Keratinocyte (primary cell): ENCODE results near the gene SLK. TPM values are rescaled to one million over a fixed set of nuclear protein-coding genes. Genes with fewer than 3 reads are reported as not detected.

Experiments
- DNase-seq: peaks from one replicate; pipeline ENCODE4 v3.0.0-alpha.2; 2011; ENCODE audit warnings: low read depth, missing footprints, low spot score
- FAIRE-seq: peaks from 2 replicates; lab custom pipeline; 2011; peaks lifted over from hg19 to GRCh38; lab: Jason Lieb, UNC
- H2AFZ ChIP-seq: 2 replicates; pipeline ENCODE4 v1.6.0; 2012; ENCODE audit warnings: low read length, control low read depth, inconsistent platforms; ENCODE audit not compliant: control insufficient read depth
- H3K27ac ChIP-seq: 2 replicates; pipeline ENCODE4 v1.5.1; 2011; ENCODE audit warnings: low read length; ENCODE audit not compliant: control insufficient read depth, insufficient read depth
- H3K27me3 ChIP-seq: 3 replicates; pipeline ENCODE4 v1.6.0; 2011; ENCODE audit warnings: low read length; ENCODE audit not compliant: control insufficient read depth, insufficient read depth; ENCODE audit errors: extremely low read depth
- H3K36me3 ChIP-seq, 2 experiments: 2 replicates in 1 of 2; 3 replicates in 1 of 2; pipeline ENCODE4 v1.5.1; 2011; ENCODE audit warnings: low read length in 2 of 2, mild to moderate bottlenecking in 1 of 2; ENCODE audit not compliant: control insufficient read depth in 2 of 2, insufficient read depth in 2 of 2; ENCODE audit errors: extremely low read depth in 1 of 2
- H3K4me1 ChIP-seq: 3 replicates; pipeline ENCODE4 v1.5.1; 2011; ENCODE audit warnings: low read length; ENCODE audit not compliant: control insufficient read depth, insufficient read depth; ENCODE audit errors: extremely low read depth
- H3K4me2 ChIP-seq: 3 replicates; pipeline ENCODE4 v1.6.0; 2011; ENCODE audit warnings: low read depth, low read length; ENCODE audit not compliant: control insufficient read depth, insufficient read depth; ENCODE audit errors: extremely low read depth
- H3K4me3 ChIP-seq, 3 experiments: fragments of 200-600 bp in 1 of 3; sonication (generic) in 1 of 3; 2 replicates in 2 of 3; 3 replicates in 1 of 3; pipeline ENCODE4 v1.5.1; 2011 to 2016; ENCODE audit warnings: low read length in 3 of 3, mild to moderate bottlenecking in 3 of 3, control low read depth in 2 of 3, inconsistent platforms in 1 of 3, low read depth in 1 of 3, mixed read lengths in 1 of 3, mixed run types in 1 of 3, moderate library complexity in 1 of 3; ENCODE audit not compliant: control insufficient read depth in 2 of 3, insufficient read depth in 2 of 3; ENCODE audit errors: extremely low read depth in 1 of 3
- H3K79me2 ChIP-seq: 2 replicates; pipeline ENCODE4 v1.6.0; 2012; ENCODE audit warnings: low read length; ENCODE audit not compliant: control insufficient read depth, insufficient read depth
- H3K9ac ChIP-seq: 3 replicates; pipeline ENCODE4 v1.6.0; 2011; ENCODE audit warnings: low read length; ENCODE audit not compliant: control insufficient read depth, insufficient read depth; ENCODE audit errors: extremely low read depth
- H3K9me1 ChIP-seq: 3 replicates; pipeline ENCODE4 v1.6.0; 2011; ENCODE audit warnings: low read length; ENCODE audit not compliant: control insufficient read depth, insufficient read depth; ENCODE audit errors: extremely low read depth
- H3K9me3 ChIP-seq: 2 replicates; pipeline ENCODE4 v1.5.1; 2012; ENCODE audit warnings: low read depth, low read length; ENCODE audit not compliant: control insufficient read depth
- H4K20me1 ChIP-seq: 3 replicates; pipeline ENCODE4 v1.6.0; 2011; ENCODE audit warnings: low read length; ENCODE audit not compliant: control insufficient read depth, insufficient read depth; ENCODE audit errors: extremely low read depth
- EZH2 ChIP-seq: IDR thresholded peaks from one replicate; pipeline ENCODE4 v1.6.1; 2012; ENCODE audit warnings: inconsistent platforms, mild to moderate bottlenecking, low read length, moderate library complexity
- dilution Hi-C: fragments of 300-500 bp; cut with MboI; formaldehyde crosslinking; loops from one replicate; pipeline ENCODE4 v1.7.0; 2020; ENCODE audit warnings: low sequenced_read_pairs; ENCODE audit not compliant: extremely low pct_ligation_motif_present
- polyA plus RNA-seq, 5 experiments: library from polyadenylated mRNA; depleted of rRNA in 3 of 5; stranded (reverse) in 3 of 5; stranded (forward) in 1 of 5; unstranded in 1 of 5; fragments of >200 nt; gene quantifications; 1 replicate in 1 of 5; 2 replicates in 3 of 5; 3 replicates in 1 of 5; pipeline versions ENCODE4 v1.2.1 to v1.2.3, GENCODE V29; 2011 to 2012; ENCODE audit warnings: missing spikeins in 2 of 5, low read depth in 1 of 5, low replicate concordance in 1 of 5
- TF ChIP-seq, protein P1 (sequence below), 3 experiments: IDR thresholded peaks in 1 of 3; conservative IDR thresholded peaks in 1 of 3; optimal IDR thresholded peaks in 1 of 3; 2 replicates in 2 of 3; 3 replicates in 1 of 3; pipeline versions ENCODE3 to v1.5.1; 2011; ENCODE audit warnings: low read length in 3 of 3, mild to moderate bottlenecking in 3 of 3, moderate library complexity in 2 of 3, control low read depth in 1 of 3, inconsistent platforms in 1 of 3; ENCODE audit not compliant: insufficient read depth in 2 of 3; ENCODE audit errors: extremely low read depth in 1 of 3

SLK gene
- polyA plus RNA-seq, 1 donor (not counting 4 experiments of a cell fraction or from before 2014, with no cell fraction given): 36.7 TPM

DNA sequence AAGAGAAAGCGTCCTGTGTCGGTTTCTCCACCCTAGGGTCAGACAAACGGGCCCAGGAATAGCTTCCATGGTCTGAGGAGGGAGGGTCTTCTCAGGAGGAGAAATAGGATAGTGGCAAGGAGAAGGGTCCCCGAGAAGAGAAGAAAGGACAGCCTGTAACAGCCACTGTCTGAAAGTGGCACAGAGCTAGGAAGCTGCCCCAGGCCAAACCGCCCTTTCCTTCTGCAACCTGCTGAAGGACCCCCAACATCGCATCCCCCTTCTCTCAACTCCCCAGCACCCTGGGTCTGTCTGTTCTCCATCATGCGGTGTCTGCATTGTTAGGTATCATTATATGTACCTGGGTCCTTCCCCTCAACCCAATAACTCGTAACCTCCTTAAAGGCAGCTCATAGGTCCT is 71.6 kb downstream of the SLK start:
- dilution Hi-C loops: no loop called here
- Histone ChIP-seq H3K36me3 (peaks cover 78 to 90% of the 10 kb centered on the region in 2 experiments), H3K9me1 (no peaks in the 10 kb centered on the region), H3K27ac (no peak overlapping the region), H3K9me3 (no peaks in the 10 kb centered on the region), H3K4me3 (no peak overlapping the region), H2AFZ (no peak overlapping the region), H3K4me1 (no peaks in the 10 kb centered on the region), H3K9ac (no peak overlapping the region), H3K79me2 (peaks cover 1% of the 10 kb centered on the region), H4K20me1 (peaks cover 2% of the 10 kb centered on the region), H3K27me3 (no peaks in the 10 kb centered on the region), H3K4me2 (no peak overlapping the region)
- DNase-seq (no peak), FAIRE-seq (no peak)
- TF ChIP-seq EZH2: no peak
- TF ChIP-seq, protein P1, sequence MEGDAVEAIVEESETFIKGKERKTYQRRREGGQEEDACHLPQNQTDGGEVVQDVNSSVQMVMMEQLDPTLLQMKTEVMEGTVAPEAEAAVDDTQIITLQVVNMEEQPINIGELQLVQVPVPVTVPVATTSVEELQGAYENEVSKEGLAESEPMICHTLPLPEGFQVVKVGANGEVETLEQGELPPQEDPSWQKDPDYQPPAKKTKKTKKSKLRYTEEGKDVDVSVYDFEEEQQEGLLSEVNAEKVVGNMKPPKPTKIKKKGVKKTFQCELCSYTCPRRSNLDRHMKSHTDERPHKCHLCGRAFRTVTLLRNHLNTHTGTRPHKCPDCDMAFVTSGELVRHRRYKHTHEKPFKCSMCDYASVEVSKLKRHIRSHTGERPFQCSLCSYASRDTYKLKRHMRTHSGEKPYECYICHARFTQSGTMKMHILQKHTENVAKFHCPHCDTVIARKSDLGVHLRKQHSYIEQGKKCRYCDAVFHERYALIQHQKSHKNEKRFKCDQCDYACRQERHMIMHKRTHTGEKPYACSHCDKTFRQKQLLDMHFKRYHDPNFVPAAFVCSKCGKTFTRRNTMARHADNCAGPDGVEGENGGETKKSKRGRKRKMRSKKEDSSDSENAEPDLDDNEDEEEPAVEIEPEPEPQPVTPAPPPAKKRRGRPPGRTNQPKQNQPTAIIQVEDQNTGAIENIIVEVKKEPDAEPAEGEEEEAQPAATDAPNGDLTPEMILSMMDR (optimal IDR thresholded peaks at IDR 0.05 in 1 of 3, IDR thresholded peaks at IDR 0.05 in 1 of 3, conservative IDR thresholded peaks at IDR 0.05 in 1 of 3; ENCODE audit: extremely low read depth in 1 of 3, insufficient read depth in 2 of 3, low read length in 3 of 3): no peak

DNA sequence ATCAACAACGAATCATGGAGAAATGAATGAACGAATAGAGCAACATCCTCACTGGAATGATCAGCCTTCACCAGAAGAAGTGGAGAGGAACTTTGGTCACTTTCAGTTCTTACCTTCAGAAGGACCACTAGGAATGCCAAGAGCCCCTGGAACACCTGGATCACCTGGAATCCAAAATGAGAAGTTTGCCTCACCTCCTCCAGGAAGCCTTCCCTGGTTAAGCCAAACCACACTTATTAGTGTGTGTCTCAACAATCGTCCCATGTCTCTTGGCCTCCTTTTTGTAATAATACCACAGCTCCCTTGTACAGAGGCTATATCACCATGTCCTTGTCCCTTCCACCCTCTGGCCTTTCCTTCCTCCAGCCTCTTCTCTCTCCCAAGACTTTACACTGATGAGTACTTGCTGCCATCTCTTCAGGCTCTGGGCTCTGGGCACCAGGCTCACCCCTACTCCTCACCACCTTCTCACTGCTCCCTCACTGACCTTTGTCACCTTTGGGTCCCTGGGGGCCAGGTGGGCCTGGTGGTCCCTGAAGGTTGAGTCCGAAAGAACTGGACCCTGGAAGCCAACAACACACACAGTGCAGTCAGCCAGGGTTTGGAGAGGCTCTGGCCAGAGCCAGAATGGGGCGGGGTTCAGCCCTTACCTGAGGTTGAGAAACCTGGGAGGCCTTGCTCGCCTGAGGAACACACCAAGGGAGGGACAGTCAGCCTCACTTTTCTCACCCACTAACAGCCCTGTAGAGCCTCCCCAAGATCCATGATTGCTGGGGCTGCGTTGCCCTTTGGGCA is 72.2 kb downstream of the SLK start:
- DNase-seq (no peak), FAIRE-seq (no peak)
- H3K4me3 ChIP-seq: no peak overlapping the region
- no peak overlapping the region for H3K27ac ChIP-seq
- no peak overlapping the region for H3K4me2 ChIP-seq
- peaks cover 80 to 90% of the 10 kb centered on the region in 2 experiments for H3K36me3 ChIP-seq
- H3K9me3 ChIP-seq: no peaks in the 10 kb centered on the region
- no peaks in the 10 kb centered on the region for H3K27me3 ChIP-seq
- no peaks in the 10 kb centered on the region for H3K9me1 ChIP-seq
- no peaks in the 10 kb centered on the region for H4K20me1 ChIP-seq
- H3K4me1 ChIP-seq: no peaks in the 10 kb centered on the region
- dilution Hi-C loops: no loop called here
- TF ChIP-seq, protein P1 (optimal IDR thresholded peaks at IDR 0.05 in 1 of 3, IDR thresholded peaks at IDR 0.05 in 1 of 3, conservative IDR thresholded peaks at IDR 0.05 in 1 of 3; ENCODE audit: extremely low read depth in 1 of 3, insufficient read depth in 2 of 3, low read length in 3 of 3): no peak
- no peak for TF ChIP-seq EZH2
- H3K79me2 ChIP-seq: peaks cover 1% of the 10 kb centered on the region
- no peak overlapping the region for H2AFZ ChIP-seq
- H3K9ac ChIP-seq: no peak overlapping the region
